Ascending aorta (tissue), 2 donors: ENCODE measurements around the gene ERN1. TPM values are rescaled to one million over a fixed set of nuclear protein-coding genes. Genes with fewer than 3 reads are reported as not detected.
"Not testable (repeated sequence)": the region's sequence is repeated elsewhere in the genome, so short reads cannot be mapped to it uniquely, and the experiment has no call there.

Experiments used
- DNase-seq, 2 donors: peaks; one replicate each; pipeline ENCODE4 v3.0.0-alpha.2; 2019; ENCODE audit warnings: low spot score in 2 of 2
- H3K27ac ChIP-seq, 2 donors: fragments of 200-600 bp; sonication (generic); one replicate each; pipeline ENCODE4 v1.5.1; 2016 to 2017; ENCODE audit warnings: mild to moderate bottlenecking in 1 of 2
- H3K27me3 ChIP-seq: fragments of 200-600 bp; sonication (generic); one replicate; pipeline ENCODE4 v1.5.1; 2017
- H3K36me3 ChIP-seq, 2 donors: fragments of 200-600 bp; sonication (generic); one replicate each; pipeline ENCODE4 v1.5.1; 2016
- H3K4me1 ChIP-seq, 2 donors: fragments of 200-600 bp; sonication (generic); one replicate each; pipeline ENCODE4 v1.5.1; 2016 to 2017; ENCODE audit warnings: mild to moderate bottlenecking in 1 of 2
- H3K4me3 ChIP-seq, 2 donors: fragments of 200-600 bp; sonication (generic); one replicate each; pipeline ENCODE4 v1.5.1; 2016 to 2017; ENCODE audit warnings: mild to moderate bottlenecking in 1 of 2
- H3K9me3 ChIP-seq, 2 donors: fragments of 200-600 bp; sonication (generic); one replicate each; pipeline ENCODE4 v1.5.1; 2016
- intact Hi-C: fragments of 100-400 bp; cut with DNase I; formaldehyde crosslinking; loops from one replicate; pipeline ENCODE4 v1.15.1; 2023
- total RNA-seq: library from RNA; depleted of rRNA; stranded (reverse); fragments of >200 nt; gene quantifications from one replicate; pipeline ENCODE4 v1.1.0, GENCODE V29; 2016
- TF ChIP-seq, protein P1 (sequence below), 3 experiments: fragments of 200-600 bp in 2 of 3; fragments of 450-650 bp in 1 of 3; sonication (generic) in 2 of 3; IDR thresholded peaks; one replicate each; pipeline ENCODE4 v1.5.1; 2016 to 2019; ENCODE audit warnings: antibody characterized with exemption in 3 of 3, mild to moderate bottlenecking in 1 of 3, moderate library complexity in 1 of 3

ERN1 gene
- total RNA-seq, 1 donor from 2014 or later = 26.5 TPM

DNA sequence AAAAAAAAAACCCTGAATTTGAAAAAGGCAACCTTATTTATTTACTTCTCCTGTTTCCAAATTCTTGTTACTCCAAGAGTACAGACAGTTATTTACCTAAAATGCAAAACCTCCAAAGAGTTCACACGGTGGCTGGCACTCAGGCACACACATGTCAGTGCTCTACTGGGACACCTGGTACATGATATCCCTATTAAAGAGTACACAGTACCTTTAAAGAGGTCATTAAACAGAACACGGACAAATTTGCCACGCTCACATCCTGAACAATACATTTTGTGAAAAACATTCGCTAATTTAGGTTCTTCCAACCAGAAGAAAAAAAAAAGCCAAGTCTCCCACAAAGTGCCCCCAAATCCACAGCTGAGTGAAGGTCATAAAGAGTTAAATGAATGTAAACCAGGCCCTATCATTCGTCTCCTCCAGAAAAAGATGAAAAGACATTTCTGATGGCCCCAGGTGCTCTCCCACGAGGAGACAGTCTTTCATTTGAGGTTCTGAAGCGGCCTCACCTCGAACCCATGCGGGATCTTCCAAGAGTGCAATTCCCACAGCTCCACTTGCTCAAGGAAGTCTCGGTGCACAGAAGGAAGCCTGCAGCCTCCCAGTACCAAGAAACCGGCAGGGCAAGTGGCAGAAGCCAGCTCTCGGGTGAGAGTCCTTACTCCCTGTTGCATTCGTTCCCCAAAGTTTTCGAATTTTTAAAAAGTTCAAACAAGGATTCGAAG is 993 bp downstream of the ERN1 start:
- H3K4me1 ChIP-seq = peaks cover 3 to 16% of the 10 kb centered on the region in 2 donors
- DNase-seq = no peak
- no peaks in the 10 kb centered on the region for H3K36me3 ChIP-seq
- intact Hi-C loops = loop anchor here (5.0 kb wide), 1 partner anchor 47 kb away; no protein-coding TSS in a partner anchor
- no peaks in the 10 kb centered on the region for H3K9me3 ChIP-seq
- H3K27ac ChIP-seq = peak overlapping the region; percentile 98 to 100
- H3K4me3 ChIP-seq = peak overlapping the region; percentile 94 to 96
- TF ChIP-seq, protein P1, sequence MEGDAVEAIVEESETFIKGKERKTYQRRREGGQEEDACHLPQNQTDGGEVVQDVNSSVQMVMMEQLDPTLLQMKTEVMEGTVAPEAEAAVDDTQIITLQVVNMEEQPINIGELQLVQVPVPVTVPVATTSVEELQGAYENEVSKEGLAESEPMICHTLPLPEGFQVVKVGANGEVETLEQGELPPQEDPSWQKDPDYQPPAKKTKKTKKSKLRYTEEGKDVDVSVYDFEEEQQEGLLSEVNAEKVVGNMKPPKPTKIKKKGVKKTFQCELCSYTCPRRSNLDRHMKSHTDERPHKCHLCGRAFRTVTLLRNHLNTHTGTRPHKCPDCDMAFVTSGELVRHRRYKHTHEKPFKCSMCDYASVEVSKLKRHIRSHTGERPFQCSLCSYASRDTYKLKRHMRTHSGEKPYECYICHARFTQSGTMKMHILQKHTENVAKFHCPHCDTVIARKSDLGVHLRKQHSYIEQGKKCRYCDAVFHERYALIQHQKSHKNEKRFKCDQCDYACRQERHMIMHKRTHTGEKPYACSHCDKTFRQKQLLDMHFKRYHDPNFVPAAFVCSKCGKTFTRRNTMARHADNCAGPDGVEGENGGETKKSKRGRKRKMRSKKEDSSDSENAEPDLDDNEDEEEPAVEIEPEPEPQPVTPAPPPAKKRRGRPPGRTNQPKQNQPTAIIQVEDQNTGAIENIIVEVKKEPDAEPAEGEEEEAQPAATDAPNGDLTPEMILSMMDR (IDR thresholded peaks at IDR 0.05) = no peak
- no peaks in the 10 kb centered on the region for H3K27me3 ChIP-seq

DNA sequence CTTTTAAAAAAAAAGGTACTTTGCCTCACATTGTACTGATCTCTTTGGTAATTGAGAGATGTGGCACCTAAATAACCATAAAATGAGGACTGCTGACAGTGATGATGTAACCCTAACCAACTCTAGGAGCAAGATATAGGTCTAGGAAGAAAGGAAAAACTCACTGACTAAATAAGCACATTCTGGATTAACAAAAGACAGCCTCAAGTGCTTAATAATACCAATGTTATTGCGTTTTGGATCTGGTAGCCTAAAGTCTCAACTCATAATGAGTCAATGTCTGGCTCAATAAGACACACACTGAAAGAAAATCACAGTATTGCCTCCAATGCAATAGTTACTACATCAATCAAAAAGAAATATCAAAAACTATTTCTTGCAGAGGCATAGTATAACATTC is 3.0 kb downstream of the ERN1 start:
- Histone ChIP-seq H3K9me3 (no peaks in the 10 kb centered on the region), H3K4me1 (peaks cover 3 to 16% of the 10 kb centered on the region in 2 donors), H3K27ac (no peak overlapping the region), H3K36me3 (no peaks in the 10 kb centered on the region), H3K4me3 (no peak overlapping the region), H3K27me3 (no peaks in the 10 kb centered on the region)
- intact Hi-C loops = loop anchor here (5.0 kb wide), 1 partner anchor 45 kb away; no protein-coding TSS in a partner anchor
- TF ChIP-seq, protein P1 (IDR thresholded peaks at IDR 0.05) = no peak
- no peak for DNase-seq

DNA sequence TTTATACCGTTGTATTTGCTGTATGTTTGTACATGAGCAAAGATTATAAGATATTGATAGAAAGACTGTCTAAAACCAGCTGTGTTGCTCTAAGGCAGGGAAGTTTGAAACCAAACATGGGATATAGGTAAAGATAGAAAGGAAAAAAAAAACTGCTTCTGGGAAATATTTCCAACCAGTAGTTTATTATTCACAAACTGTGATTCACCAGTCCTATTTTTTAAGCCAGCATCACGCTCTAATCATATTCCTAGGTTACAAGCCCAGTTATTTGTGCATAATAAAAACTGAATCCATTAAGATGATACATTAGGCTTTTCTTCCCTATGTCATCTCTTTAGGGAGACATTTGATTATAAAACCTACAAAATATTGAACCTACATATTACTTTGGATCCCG is 4.0 kb downstream of the ERN1 start:
- H3K27ac ChIP-seq = no peak overlapping the region
- no peaks in the 10 kb centered on the region for H3K27me3 ChIP-seq
- no peak overlapping the region for H3K4me3 ChIP-seq
- H3K36me3 ChIP-seq = no peaks in the 10 kb centered on the region
- TF ChIP-seq, protein P1 (IDR thresholded peaks at IDR 0.05) = no peak
- no peak for DNase-seq
- no peaks in the 10 kb centered on the region for H3K9me3 ChIP-seq
- intact Hi-C loops = loop anchor here (5.0 kb wide), 1 partner anchor 44 kb away; no protein-coding TSS in a partner anchor
- H3K4me1 ChIP-seq = peaks cover 3 to 14% of the 10 kb centered on the region in 2 donors

DNA sequence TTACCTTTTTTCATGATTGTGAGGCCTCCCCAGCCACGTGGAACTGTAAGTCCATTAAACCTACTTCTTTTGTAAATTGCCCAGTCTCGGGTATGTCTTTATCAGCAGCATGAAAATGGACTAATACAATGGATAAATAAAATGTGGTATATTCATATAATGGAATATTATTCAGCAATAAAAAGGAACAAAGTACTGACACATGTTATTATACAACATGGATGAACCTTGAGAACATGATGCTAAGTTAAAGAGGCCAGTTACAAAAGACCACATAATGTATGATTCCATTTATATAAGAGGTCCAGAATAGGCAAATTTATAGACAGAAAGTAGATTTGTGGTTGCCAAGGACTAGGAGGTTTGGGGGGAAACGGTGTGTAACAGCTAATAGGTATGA is 5.3 kb downstream of the ERN1 start:
- intact Hi-C loops = loop anchor here (5.0 kb wide), 1 partner anchor 42 kb away; no protein-coding TSS in a partner anchor
- Histone ChIP-seq H3K9me3 (no peaks in the 10 kb centered on the region), H3K27ac (no peak overlapping the region), H3K4me1 (peaks cover 3 to 9% of the 10 kb centered on the region in 2 donors), H3K4me3 (no peak overlapping the region), H3K36me3 (no peaks in the 10 kb centered on the region), H3K27me3 (no peaks in the 10 kb centered on the region)
- TF ChIP-seq, protein P1 (IDR thresholded peaks at IDR 0.05) = no peak
- DNase-seq = no peak

DNA sequence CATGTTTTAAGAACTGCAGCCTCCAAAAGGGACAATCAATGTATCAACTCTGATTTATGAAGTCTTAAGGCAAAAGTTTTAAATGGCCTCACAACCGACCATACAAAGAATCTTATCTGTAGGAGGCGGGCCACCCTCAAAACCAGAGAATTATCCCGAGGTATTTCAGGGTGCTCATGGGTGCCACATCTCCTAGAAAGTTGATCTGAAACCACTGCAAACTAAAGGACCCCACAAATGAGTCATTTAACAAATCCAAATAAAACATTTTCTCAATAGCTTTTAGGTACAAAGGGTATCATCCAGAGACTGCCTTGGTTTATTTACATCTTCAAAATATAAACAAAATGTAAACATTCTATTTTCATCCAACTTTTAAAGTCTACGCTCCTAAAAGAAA is 6.8 kb downstream of the ERN1 start:
- Histone ChIP-seq H3K27ac (no peak overlapping the region), H3K4me1 (peaks cover 6 to 10% of the 10 kb centered on the region in 2 donors), H3K36me3 (no peaks in the 10 kb centered on the region), H3K27me3 (no peaks in the 10 kb centered on the region), H3K9me3 (no peaks in the 10 kb centered on the region), H3K4me3 (no peak overlapping the region)
- intact Hi-C loops = no loop called here
- no peak for DNase-seq
- TF ChIP-seq, protein P1 (IDR thresholded peaks at IDR 0.05) = no peak

DNA sequence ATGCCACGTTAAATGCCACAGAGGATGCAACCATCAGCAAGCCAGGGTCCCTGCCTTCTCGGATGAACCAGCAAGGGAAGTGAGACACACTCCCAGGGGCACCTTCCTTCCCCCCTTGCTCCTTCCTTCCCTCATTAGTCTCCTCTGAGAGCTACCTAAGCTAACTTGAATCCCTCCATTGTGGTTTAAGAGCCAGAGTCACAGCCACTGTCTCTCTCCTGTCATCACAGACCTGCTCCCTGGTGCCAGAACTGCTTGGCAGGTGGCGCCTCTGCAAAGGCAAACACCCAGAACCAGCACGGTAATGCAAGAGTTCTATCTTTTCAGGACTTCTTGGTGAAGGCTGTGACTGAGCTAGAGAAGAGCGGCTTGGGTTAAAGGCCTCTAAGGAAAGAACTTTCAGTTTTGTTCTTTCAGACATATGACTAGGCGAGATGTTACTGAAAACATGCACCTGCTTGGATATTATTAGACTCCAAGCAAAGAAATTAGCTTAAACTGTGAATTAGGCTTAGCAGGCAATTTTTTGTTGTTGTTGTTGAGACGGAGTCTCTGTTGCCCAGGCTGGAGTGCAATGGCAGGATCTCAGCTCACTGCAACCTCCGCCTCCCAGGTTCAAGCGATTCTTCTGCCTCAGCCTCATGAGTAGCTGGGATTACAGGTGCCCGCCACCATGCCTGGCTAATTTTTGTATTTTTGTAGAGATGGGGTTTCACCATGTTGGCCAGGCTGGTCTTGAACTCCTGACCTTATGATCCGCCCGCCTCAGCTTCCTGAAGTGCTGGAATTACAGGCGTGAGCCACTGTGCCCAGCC is 8.8 kb downstream of the ERN1 start:
- H3K27me3 ChIP-seq, H3K9me3 ChIP-seq, H3K36me3 ChIP-seq, H3K4me3 ChIP-seq, intact Hi-C loops, DNase-seq, H3K27ac ChIP-seq: not testable (repeated sequence)
- peaks cover 11 to 19% of the 10 kb centered on the region in 2 donors for H3K4me1 ChIP-seq
